WI38 (cell line): Measurements from ENCODE around the gene AHCYL2.

Source experiments
- H3K4me3 ChIP-seq: 2 replicates; pipeline ENCODE4 v1.5.1; 2011; ENCODE audit warnings: low read depth, mild to moderate bottlenecking, control low read depth, low read length
- CTCF ChIP-seq: IDR thresholded peaks from 2 replicates; pipeline ENCODE4 v1.5.1; 2012; ENCODE audit warnings: low read depth, mild to moderate bottlenecking, control low read depth, low read length

The AHCYL2 gene

GRCh38 chr7:129256221-129256620, 31.4 kb downstream of the AHCYL2 start:
- no peak for TF ChIP-seq CTCF
- no peak overlapping the region for H3K4me3 ChIP-seq

- H3K4me3 ChIP-seq = no peak overlapping the region
These were observed 32.3 kb downstream of the AHCYL2 start for GRCh38 chr7:129257168-129257567.

GRCh38 chr7:129258649-129259389, 34.0 kb downstream of the AHCYL2 start:
- no peak overlapping the region for H3K4me3 ChIP-seq

More at GRCh38 chr7:129257168-129257567, 32.3 kb downstream of the AHCYL2 start:
- no peak for TF ChIP-seq CTCF

GRCh38 chr7:129262324-129262723, 37.5 kb downstream of the AHCYL2 start:
- TF ChIP-seq CTCF = no peak
- H3K4me3 ChIP-seq = no peak overlapping the region

More at GRCh38 chr7:129258649-129259389, 34.0 kb downstream of the AHCYL2 start:
- no peak for TF ChIP-seq CTCF

GRCh38 chr7:129263168-129263567, 38.3 kb downstream of the AHCYL2 start:
- no peak for TF ChIP-seq CTCF
- no peak overlapping the region for H3K4me3 ChIP-seq

- H3K4me3 ChIP-seq = no peak overlapping the region
- no peak for TF ChIP-seq CTCF
These were observed 39.7 kb downstream of the AHCYL2 start for GRCh38 chr7:129264534-129264933.

GRCh38 chr7:129265328-129265727, 40.5 kb downstream of the AHCYL2 start:
- no peak overlapping the region for H3K4me3 ChIP-seq
- no peak for TF ChIP-seq CTCF
